Measurements from ENCODE around the gene PTPRT. TPM values are rescaled to one million over a fixed set of nuclear protein-coding genes. Genes with fewer than 3 reads are reported as not detected.

The PTPRT gene
- total RNA-seq, 3 donors from 2014 or later = 0.32 to 6.3 (median 4.9) TPM

DNA sequence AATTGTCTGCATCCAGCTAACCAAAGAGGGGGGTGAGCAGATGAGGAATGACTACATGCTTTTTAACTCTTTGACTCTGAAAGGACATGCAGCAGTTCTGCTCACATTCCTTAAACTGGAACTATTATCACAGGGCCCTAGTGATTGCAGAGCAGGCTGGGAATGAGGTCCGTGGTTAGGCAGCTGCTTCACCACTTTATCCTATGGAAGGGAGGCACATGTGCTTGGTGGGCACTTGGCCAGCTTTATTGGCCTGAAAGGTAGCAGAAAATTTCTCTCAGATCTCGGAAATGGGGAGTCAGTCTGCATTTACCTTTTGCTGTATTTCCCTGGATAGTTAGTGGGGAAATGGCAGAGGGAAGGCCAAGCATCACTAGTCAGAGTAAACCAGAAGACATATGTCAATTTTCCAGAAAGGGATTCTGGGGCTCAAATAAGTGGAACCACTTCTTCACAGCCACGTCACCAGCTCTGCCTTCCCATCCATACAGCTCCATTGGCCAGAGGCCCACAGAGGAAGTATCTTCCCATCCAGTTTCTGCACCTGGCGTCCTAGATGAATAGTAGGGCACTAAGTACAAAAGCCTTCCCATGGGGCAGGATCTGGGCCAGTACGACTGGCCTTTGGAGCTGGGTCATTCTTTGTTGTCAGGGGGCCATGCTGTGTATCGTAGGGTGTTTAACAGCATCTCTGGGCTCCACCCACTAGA lies 444.8 kb downstream of the PTPRT start:
- TF ChIP-seq POLR2AphosphoS5 (IDR thresholded peaks at IDR 0.05) = no peak
- no peak for TF ChIP-seq POLR2A (IDR thresholded peaks at IDR 0.05)
- TF ChIP-seq, protein P1, sequence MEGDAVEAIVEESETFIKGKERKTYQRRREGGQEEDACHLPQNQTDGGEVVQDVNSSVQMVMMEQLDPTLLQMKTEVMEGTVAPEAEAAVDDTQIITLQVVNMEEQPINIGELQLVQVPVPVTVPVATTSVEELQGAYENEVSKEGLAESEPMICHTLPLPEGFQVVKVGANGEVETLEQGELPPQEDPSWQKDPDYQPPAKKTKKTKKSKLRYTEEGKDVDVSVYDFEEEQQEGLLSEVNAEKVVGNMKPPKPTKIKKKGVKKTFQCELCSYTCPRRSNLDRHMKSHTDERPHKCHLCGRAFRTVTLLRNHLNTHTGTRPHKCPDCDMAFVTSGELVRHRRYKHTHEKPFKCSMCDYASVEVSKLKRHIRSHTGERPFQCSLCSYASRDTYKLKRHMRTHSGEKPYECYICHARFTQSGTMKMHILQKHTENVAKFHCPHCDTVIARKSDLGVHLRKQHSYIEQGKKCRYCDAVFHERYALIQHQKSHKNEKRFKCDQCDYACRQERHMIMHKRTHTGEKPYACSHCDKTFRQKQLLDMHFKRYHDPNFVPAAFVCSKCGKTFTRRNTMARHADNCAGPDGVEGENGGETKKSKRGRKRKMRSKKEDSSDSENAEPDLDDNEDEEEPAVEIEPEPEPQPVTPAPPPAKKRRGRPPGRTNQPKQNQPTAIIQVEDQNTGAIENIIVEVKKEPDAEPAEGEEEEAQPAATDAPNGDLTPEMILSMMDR (IDR thresholded peaks at IDR 0.05) = no peak
- H3K27me3 ChIP-seq = no peaks in the 10 kb centered on the region
- no peak overlapping the region for H3K27ac ChIP-seq
- intact Hi-C loops (cut with DNase I; ENCODE audit: low total_unique reads) = no loop called here
- H3K4me3 ChIP-seq = no peak overlapping the region
- no peaks in the 10 kb centered on the region for H3K9me3 ChIP-seq
- H3K4me1 ChIP-seq = peaks cover 0 to 3% of the 10 kb centered on the region in 2 donors
- H3K36me3 ChIP-seq = no peaks in the 10 kb centered on the region
- DNase-seq (ENCODE audit: low spot score in 2 of 2) = no peak

DNA sequence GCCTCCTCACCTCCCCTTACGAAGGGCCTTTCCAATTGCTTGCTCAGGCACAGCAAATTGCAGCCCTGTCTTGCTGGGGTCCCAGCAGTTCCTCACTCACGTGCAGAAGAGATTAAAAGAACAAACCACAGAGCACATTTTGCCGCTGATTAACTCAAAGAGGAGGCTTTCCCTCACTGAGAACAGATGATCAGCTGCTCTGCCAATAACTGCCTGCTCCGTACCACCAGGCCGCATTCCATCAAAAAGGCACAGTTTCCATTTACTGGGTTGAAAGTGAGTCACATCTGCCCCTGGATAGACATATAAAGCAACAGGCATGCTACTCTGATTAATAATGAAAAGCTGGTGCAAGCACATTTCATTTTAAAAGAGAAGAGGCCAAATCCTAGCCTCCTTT lies 446.8 kb downstream of the PTPRT start:
- DNase-seq (ENCODE audit: low spot score in 2 of 2) = no peak
- TF ChIP-seq, protein P1 (IDR thresholded peaks at IDR 0.05) = no peak
- TF ChIP-seq POLR2A (IDR thresholded peaks at IDR 0.05) (no peak), POLR2AphosphoS5 (IDR thresholded peaks at IDR 0.05) (no peak)
- no peaks in the 10 kb centered on the region for H3K9me3 ChIP-seq
- H3K27me3 ChIP-seq = no peaks in the 10 kb centered on the region
- intact Hi-C loops (cut with DNase I; ENCODE audit: low total_unique reads) = no loop called here
- no peaks in the 10 kb centered on the region for H3K36me3 ChIP-seq
- no peak overlapping the region for H3K27ac ChIP-seq
- H3K4me3 ChIP-seq = no peak overlapping the region
- H3K4me1 ChIP-seq = peaks cover 0 to 7% of the 10 kb centered on the region in 2 donors

DNA sequence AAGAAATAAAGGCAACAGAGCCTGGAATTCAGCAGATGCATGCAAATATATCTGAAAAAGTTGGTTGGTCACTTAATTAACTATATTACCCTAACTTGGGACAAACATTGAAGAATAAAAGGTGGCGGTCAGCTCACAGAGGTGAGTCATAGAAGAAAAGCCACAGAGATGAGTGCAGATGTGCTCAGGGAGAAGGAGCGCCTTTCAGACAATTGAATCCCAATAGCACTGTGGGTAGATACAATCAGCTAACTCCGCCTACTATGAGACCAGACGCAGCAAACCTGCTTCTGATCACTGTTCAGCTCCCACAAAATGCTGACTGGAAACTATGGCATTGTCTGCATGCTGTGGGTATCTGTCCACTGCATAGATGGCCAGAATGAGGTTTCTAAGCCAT lies 447.8 kb downstream of the PTPRT start:
- intact Hi-C loops (cut with DNase I; ENCODE audit: low total_unique reads) = no loop called here
- TF ChIP-seq, protein P1 (IDR thresholded peaks at IDR 0.05) = no peak
- TF ChIP-seq POLR2AphosphoS5 (IDR thresholded peaks at IDR 0.05) (no peak), POLR2A (IDR thresholded peaks at IDR 0.05) (no peak)
- no peaks in the 10 kb centered on the region for H3K9me3 ChIP-seq
- no peak overlapping the region for H3K4me3 ChIP-seq
- no peak for DNase-seq (ENCODE audit: low spot score in 2 of 2)
- no peaks in the 10 kb centered on the region for H3K36me3 ChIP-seq
- H3K27me3 ChIP-seq = no peaks in the 10 kb centered on the region
- peaks cover 0 to 7% of the 10 kb centered on the region in 2 donors for H3K4me1 ChIP-seq
- no peak overlapping the region for H3K27ac ChIP-seq

DNA sequence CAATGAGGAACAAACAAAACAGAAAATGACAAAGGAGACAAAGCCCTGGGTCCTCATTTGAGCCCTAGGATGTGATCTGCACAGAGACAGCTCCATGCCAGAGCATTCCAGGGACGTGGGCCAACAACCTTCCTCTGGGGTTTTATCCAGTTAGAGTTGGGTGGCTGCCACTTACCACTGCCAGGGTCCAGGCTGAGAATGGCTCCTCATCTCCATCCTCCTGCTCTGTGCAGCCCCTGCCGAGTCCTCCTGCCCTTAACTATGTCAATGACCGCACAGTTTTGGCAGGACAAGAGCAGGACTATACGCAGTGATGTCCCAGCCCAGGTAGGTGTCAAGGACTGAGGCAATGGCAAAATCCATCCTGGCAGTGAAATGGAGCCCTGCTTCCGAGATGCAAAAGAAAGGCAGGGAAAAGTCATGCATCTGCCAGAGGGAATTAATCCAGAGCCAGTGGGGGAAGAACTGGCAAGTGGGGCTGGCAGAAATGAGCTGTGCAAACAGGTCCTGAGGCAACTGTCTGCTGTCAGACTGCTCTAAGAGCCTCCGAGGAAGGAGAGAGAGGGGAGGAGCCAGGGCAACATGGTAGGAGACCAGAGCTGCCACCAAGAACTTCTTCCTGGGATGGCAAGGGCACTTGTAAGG lies 449.4 kb downstream of the PTPRT start:
- Histone ChIP-seq H3K36me3 (no peaks in the 10 kb centered on the region), H3K9me3 (no peaks in the 10 kb centered on the region), H3K4me1 (peaks cover 0 to 7% of the 10 kb centered on the region in 2 donors), H3K27me3 (no peaks in the 10 kb centered on the region), H3K27ac (peak overlapping the region; percentile 55 to 73), H3K4me3 (peak overlapping the region in 1 of 3 donors; percentile 7)
- TF ChIP-seq, protein P1 (IDR thresholded peaks at IDR 0.05) = no peak
- TF ChIP-seq POLR2A (IDR thresholded peaks at IDR 0.05) = no peak
- TF ChIP-seq POLR2AphosphoS5 (IDR thresholded peaks at IDR 0.05) = no peak
- intact Hi-C loops (cut with DNase I; ENCODE audit: low total_unique reads) = no loop called here
- DNase-seq (ENCODE audit: low spot score in 2 of 2) = peak in 1 of 2 donors; percentile 72

DNA sequence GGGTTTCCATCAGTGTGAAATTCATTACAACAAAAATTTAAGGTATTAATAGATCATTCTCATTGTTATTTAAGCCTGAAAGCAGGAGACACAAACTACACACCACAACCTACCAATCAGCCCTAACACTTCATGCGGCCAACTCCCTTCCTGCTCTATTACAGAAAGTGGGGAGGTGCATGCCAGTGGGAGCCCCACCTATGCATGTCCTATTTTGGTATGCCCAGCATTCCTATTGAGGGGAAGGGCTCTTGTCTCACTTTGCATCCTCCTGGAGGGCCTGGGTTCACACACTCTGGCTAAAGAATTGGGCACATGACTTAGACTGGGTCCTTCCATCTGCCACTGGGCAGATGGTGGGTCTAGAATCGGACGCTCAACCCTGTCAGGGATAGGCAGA lies 450.0 kb downstream of the PTPRT start:
- H3K36me3 ChIP-seq = no peaks in the 10 kb centered on the region
- no peak for TF ChIP-seq POLR2A (IDR thresholded peaks at IDR 0.05)
- TF ChIP-seq, protein P1 (IDR thresholded peaks at IDR 0.05) = no peak
- TF ChIP-seq POLR2AphosphoS5 (IDR thresholded peaks at IDR 0.05) = no peak
- no peaks in the 10 kb centered on the region for H3K9me3 ChIP-seq
- no peak for DNase-seq (ENCODE audit: low spot score in 2 of 2)
- intact Hi-C loops (cut with DNase I; ENCODE audit: low total_unique reads) = loop anchor here (10.0 kb wide), 1 partner anchor 465 kb away; no protein-coding TSS in a partner anchor
- no peaks in the 10 kb centered on the region for H3K27me3 ChIP-seq
- no peak overlapping the region for H3K4me3 ChIP-seq
- H3K4me1 ChIP-seq = peaks cover 0 to 7% of the 10 kb centered on the region in 2 donors
- H3K27ac ChIP-seq = peak overlapping the region; percentile 55 to 73

Measured in breast epithelium (tissue), 4 donors.